ENCODE results near the gene LPA. TPM values are rescaled to one million over a fixed set of nuclear protein-coding genes. Genes with fewer than 3 reads are reported as not detected.
"Not testable (repeated sequence)": the region's sequence is repeated elsewhere in the genome, so short reads cannot be mapped to it uniquely, and the experiment has no call there.

The LPA gene
- polyA plus RNA-seq, 4 donors = 0.03 to 0.27 (median 0.10) TPM; not detected in 1

- DNase-seq; H3K27ac ChIP-seq (ENCODE audit: low read depth in 1 of 3, low read length in 2 of 3); H3K27me3 ChIP-seq (ENCODE audit: control insufficient read depth in 3 of 3, insufficient read depth in 3 of 3, low read length in 3 of 3); H3K4me3 ChIP-seq (ENCODE audit: low read depth in 1 of 3, low read length in 3 of 3); H3K4me1 ChIP-seq (ENCODE audit: control insufficient read depth in 3 of 3, insufficient read depth in 2 of 3, low read depth in 1 of 3, low read length in 2 of 3); H3K36me3 ChIP-seq (ENCODE audit: control insufficient read depth in 3 of 3, insufficient read depth in 2 of 3, low read depth in 1 of 3, low read length in 3 of 3); FAIRE-seq; H3K9me3 ChIP-seq (ENCODE audit: control insufficient read depth in 2 of 2, insufficient read depth in 1 of 2, low read depth in 1 of 2, low read length in 1 of 2): not testable (repeated sequence)
- 81 to 91% (median 88%) methylated on average over 5 of the region's 5 CpGs for WGBS, 3 donors
Measured at GRCh38 chr6:160676418-160676817, 12.3 kb upstream of the LPA start.

DNA sequence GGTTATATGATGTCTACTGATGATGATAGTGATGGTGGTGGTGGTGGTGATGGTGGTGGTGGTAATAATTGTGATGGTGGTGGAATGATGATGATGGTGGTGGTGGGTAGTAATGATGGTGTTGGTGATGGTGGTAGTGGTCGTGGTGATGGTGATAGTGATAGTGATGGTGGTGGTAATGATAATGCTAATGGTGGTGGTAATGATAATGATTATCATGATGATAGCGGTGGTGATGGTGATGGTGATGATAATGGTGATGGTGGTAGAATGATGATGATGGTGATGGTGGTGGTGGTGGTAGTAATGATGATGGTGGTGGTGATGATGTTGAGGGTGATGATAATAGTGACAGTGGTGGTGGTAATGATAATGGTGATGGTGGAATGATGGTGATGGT, 4.5 kb upstream of the LPA start:
- Histone ChIP-seq H3K4me1 (ENCODE audit: control insufficient read depth in 3 of 3, insufficient read depth in 2 of 3, low read depth in 1 of 3, low read length in 2 of 3) (no peaks in the 10 kb centered on the region), H3K4me3 (ENCODE audit: low read depth in 1 of 3, low read length in 3 of 3) (no peak overlapping the region), H3K9me3 (ENCODE audit: control insufficient read depth in 2 of 2, insufficient read depth in 1 of 2, low read depth in 1 of 2, low read length in 1 of 2) (no peaks in the 10 kb centered on the region), H3K27me3 (ENCODE audit: control insufficient read depth in 3 of 3, insufficient read depth in 3 of 3, low read length in 3 of 3) (no peaks in the 10 kb centered on the region), H3K27ac (ENCODE audit: low read depth in 1 of 3, low read length in 2 of 3) (no peak overlapping the region), H3K36me3 (ENCODE audit: control insufficient read depth in 3 of 3, insufficient read depth in 2 of 3, low read depth in 1 of 3, low read length in 3 of 3) (no peaks in the 10 kb centered on the region)
- no peak for DNase-seq
- WGBS, 3 donors = 63 to 78% (median 70%) methylated on average over 2 of the region's 2 CpGs
- FAIRE-seq = no peak

DNA sequence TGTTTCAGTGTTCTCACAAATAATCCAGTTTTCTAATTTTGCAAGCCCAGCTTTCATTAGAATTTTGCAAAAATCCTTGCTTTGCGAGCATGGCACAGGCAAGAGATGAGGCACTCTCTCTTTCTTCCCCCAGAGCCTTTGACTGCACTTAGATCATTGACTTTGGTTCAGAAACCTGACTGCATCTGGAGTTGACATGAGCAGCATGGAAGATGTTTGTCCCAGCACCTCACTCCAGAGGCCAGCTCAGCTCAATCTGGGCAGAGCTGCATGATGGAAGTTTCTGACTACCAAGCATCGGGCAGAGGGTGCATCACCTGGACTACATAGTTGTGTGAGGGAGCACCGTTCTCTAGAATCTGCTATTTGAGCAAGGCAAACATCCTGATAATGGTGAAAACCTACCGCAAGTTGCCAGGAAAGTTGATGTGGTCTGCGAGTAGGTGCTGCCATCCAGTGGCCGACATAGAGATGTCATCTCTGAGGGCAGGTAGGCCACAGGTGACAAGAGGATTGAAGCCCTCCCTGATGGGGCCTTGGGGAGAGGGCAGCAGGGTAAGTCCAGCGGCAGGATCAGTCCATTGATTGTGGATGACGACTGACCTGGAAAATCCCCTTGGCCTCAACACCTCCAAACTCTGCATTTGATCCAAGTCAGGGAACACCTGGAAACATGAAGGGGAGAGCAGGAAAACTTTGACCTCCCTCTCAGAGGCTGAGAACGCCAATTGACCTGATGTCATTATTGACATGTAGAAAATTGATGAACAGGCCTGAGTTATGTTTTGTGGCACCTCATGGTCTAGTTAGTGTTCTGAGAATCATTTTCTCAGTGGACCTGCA, 3.8 kb upstream of the LPA start:
- Histone ChIP-seq H3K27me3 (ENCODE audit: control insufficient read depth in 3 of 3, insufficient read depth in 3 of 3, low read length in 3 of 3) (no peaks in the 10 kb centered on the region), H3K4me1 (ENCODE audit: control insufficient read depth in 3 of 3, insufficient read depth in 2 of 3, low read depth in 1 of 3, low read length in 2 of 3) (no peaks in the 10 kb centered on the region), H3K27ac (ENCODE audit: low read depth in 1 of 3, low read length in 2 of 3) (no peak overlapping the region), H3K36me3 (ENCODE audit: control insufficient read depth in 3 of 3, insufficient read depth in 2 of 3, low read depth in 1 of 3, low read length in 3 of 3) (no peaks in the 10 kb centered on the region), H3K9me3 (ENCODE audit: control insufficient read depth in 2 of 2, insufficient read depth in 1 of 2, low read depth in 1 of 2, low read length in 1 of 2) (no peaks in the 10 kb centered on the region), H3K4me3 (ENCODE audit: low read depth in 1 of 3, low read length in 3 of 3) (no peak overlapping the region)
- peak; percentile 14 to 46 for DNase-seq
- FAIRE-seq = no peak
- WGBS, 3 donors = 20 to 24% (median 22%) methylated on average over 9 of the region's 9 CpGs

DNA sequence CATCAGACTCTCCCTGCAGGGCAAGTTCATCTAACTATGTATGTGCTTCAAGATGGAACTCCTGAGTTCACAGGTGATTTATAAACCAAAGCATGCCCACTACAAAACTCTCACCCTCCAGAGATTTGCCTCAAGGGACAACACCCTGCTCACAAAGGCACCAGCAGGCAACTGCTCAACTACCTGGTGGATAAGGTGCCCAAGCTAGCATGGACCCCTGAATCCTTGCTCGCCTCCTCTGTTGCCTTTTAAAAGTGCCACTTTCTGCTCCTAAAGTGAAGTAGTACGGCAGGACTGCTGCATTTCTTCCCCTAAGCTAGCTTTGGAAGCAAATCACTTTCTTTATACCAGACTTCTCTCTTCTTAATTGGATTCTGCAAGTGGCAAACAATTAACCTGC, 1.2 kb downstream of the LPA start:
- Histone ChIP-seq H3K4me3 (ENCODE audit: low read depth in 1 of 3, low read length in 3 of 3) (no peak overlapping the region), H3K9me3 (ENCODE audit: control insufficient read depth in 2 of 2, insufficient read depth in 1 of 2, low read depth in 1 of 2, low read length in 1 of 2) (peaks cover 0 to 3% of the 10 kb centered on the region in 2 donors)
- no peak for DNase-seq

GRCh38 chr6:160662429-160662828, 1.6 kb downstream of the LPA start:
- WGBS, 3 donors = 17 to 24% (median 21%) methylated on average over 3 of the region's 3 CpGs
- FAIRE-seq = no peak

More for the DNA sequence above, 1.2 kb downstream of the LPA start:
- Histone ChIP-seq H3K27me3 (ENCODE audit: control insufficient read depth in 3 of 3, insufficient read depth in 3 of 3, low read length in 3 of 3) (no peaks in the 10 kb centered on the region), H3K4me1 (ENCODE audit: control insufficient read depth in 3 of 3, insufficient read depth in 2 of 3, low read depth in 1 of 3, low read length in 2 of 3) (no peaks in the 10 kb centered on the region), H3K36me3 (ENCODE audit: control insufficient read depth in 3 of 3, insufficient read depth in 2 of 3, low read depth in 1 of 3, low read length in 3 of 3) (no peaks in the 10 kb centered on the region), H3K27ac (ENCODE audit: low read depth in 1 of 3, low read length in 2 of 3) (no peak overlapping the region)
- no peak for FAIRE-seq
- 72 to 79% (median 72%) methylated on average over 2 of the region's 2 CpGs for WGBS, 3 donors

DNA sequence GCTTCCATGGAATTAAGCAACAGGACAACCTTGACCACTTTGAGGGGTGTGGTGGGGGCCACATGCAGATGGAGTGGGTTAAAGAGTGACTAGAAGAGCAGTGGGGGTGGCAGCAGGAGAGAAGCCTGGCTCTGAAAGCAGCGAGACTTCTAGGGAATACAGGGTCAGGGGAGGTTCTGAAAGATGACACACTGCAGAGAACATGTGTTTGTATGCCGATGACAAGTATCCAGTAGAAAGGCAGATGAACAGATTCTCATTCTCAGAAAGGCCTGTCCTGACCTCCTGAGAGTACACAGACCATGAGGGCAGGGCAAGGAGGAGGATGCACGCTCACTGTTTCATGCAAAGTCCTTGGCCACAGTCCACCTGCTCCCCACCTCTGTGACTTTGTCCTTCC, 2.9 kb downstream of the LPA start:
- FAIRE-seq (no peak), DNase-seq (no peak)
- Histone ChIP-seq H3K4me1 (ENCODE audit: control insufficient read depth in 3 of 3, insufficient read depth in 2 of 3, low read depth in 1 of 3, low read length in 2 of 3) (no peaks in the 10 kb centered on the region), H3K27ac (ENCODE audit: low read depth in 1 of 3, low read length in 2 of 3) (no peak overlapping the region), H3K9me3 (ENCODE audit: control insufficient read depth in 2 of 2, insufficient read depth in 1 of 2, low read depth in 1 of 2, low read length in 1 of 2) (peaks cover 0 to 10% of the 10 kb centered on the region in 2 donors), H3K4me3 (ENCODE audit: low read depth in 1 of 3, low read length in 3 of 3) (no peak overlapping the region), H3K36me3 (ENCODE audit: control insufficient read depth in 3 of 3, insufficient read depth in 2 of 3, low read depth in 1 of 3, low read length in 3 of 3) (no peaks in the 10 kb centered on the region), H3K27me3 (ENCODE audit: control insufficient read depth in 3 of 3, insufficient read depth in 3 of 3, low read length in 3 of 3) (no peaks in the 10 kb centered on the region)
- 53 to 63% (median 55%) methylated on average over 3 of the region's 3 CpGs for WGBS, 3 donors

More at GRCh38 chr6:160662429-160662828, 1.6 kb downstream of the LPA start:
- H3K4me3 ChIP-seq (ENCODE audit: low read depth in 1 of 3, low read length in 3 of 3) = no peak overlapping the region
- no peaks in the 10 kb centered on the region for H3K4me1 ChIP-seq (ENCODE audit: control insufficient read depth in 3 of 3, insufficient read depth in 2 of 3, low read depth in 1 of 3, low read length in 2 of 3)
- H3K9me3 ChIP-seq (ENCODE audit: control insufficient read depth in 2 of 2, insufficient read depth in 1 of 2, low read depth in 1 of 2, low read length in 1 of 2) = peaks cover 0 to 6% of the 10 kb centered on the region in 2 donors
- H3K27ac ChIP-seq (ENCODE audit: low read depth in 1 of 3, low read length in 2 of 3) = no peak overlapping the region
- no peaks in the 10 kb centered on the region for H3K36me3 ChIP-seq (ENCODE audit: control insufficient read depth in 3 of 3, insufficient read depth in 2 of 3, low read depth in 1 of 3, low read length in 3 of 3)
- H3K27me3 ChIP-seq (ENCODE audit: control insufficient read depth in 3 of 3, insufficient read depth in 3 of 3, low read length in 3 of 3) = no peaks in the 10 kb centered on the region
- DNase-seq = no peak

DNA sequence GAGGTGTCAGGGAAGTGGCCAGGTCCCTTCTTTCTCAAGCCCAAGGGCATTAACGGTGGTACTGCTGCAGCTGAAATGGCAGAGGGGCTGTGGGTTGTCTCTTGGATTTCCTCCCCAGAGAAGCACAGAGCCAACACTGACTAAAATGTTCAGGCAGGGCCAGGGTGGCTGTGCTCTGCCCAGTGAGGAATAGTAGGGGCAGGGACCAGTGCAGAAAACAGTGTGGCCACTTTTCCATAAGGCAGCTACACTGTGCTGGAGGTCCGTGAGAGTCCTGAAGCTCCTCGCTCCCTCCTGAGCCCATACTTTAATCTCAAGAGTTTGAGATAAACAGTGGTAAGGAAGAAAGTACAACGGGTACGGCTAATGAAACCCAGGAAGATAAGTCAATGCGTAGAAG, 4.5 kb downstream of the LPA start:
- no peak for FAIRE-seq
- no peak for DNase-seq
- 77 to 88% (median 82%) methylated on average over 6 of the region's 6 CpGs for WGBS, 3 donors

GRCh38 chr6:160634706-160635105, 29.4 kb downstream of the LPA start:
- DNase-seq = peak in 1 of 2 donors; percentile 4
- 91 to 95% (median 92%) methylated on average over 9 to 10 of the region's 10 CpGs for WGBS, 3 donors

More for the DNA sequence above, 4.5 kb downstream of the LPA start:
- Histone ChIP-seq H3K27ac (ENCODE audit: low read depth in 1 of 3, low read length in 2 of 3) (no peak overlapping the region), H3K9me3 (ENCODE audit: control insufficient read depth in 2 of 2, insufficient read depth in 1 of 2, low read depth in 1 of 2, low read length in 1 of 2) (peaks cover 0 to 14% of the 10 kb centered on the region in 2 donors), H3K27me3 (ENCODE audit: control insufficient read depth in 3 of 3, insufficient read depth in 3 of 3, low read length in 3 of 3) (no peaks in the 10 kb centered on the region), H3K36me3 (ENCODE audit: control insufficient read depth in 3 of 3, insufficient read depth in 2 of 3, low read depth in 1 of 3, low read length in 3 of 3) (no peaks in the 10 kb centered on the region), H3K4me3 (ENCODE audit: low read depth in 1 of 3, low read length in 3 of 3) (no peak overlapping the region), H3K4me1 (ENCODE audit: control insufficient read depth in 3 of 3, insufficient read depth in 2 of 3, low read depth in 1 of 3, low read length in 2 of 3) (no peaks in the 10 kb centered on the region)

More at GRCh38 chr6:160634706-160635105, 29.4 kb downstream of the LPA start:
- no peaks in the 10 kb centered on the region for H3K27me3 ChIP-seq (ENCODE audit: control insufficient read depth in 3 of 3, insufficient read depth in 3 of 3, low read length in 3 of 3)
- H3K9me3 ChIP-seq (ENCODE audit: control insufficient read depth in 2 of 2, insufficient read depth in 1 of 2, low read depth in 1 of 2, low read length in 1 of 2) = peaks cover 0 to 5% of the 10 kb centered on the region in 2 donors
- H3K4me1 ChIP-seq (ENCODE audit: control insufficient read depth in 3 of 3, insufficient read depth in 2 of 3, low read depth in 1 of 3, low read length in 2 of 3) = no peaks in the 10 kb centered on the region
- H3K36me3 ChIP-seq (ENCODE audit: control insufficient read depth in 3 of 3, insufficient read depth in 2 of 3, low read depth in 1 of 3, low read length in 3 of 3) = no peaks in the 10 kb centered on the region
- H3K4me3 ChIP-seq (ENCODE audit: low read depth in 1 of 3, low read length in 3 of 3) = no peak overlapping the region
- no peak overlapping the region for H3K27ac ChIP-seq (ENCODE audit: low read depth in 1 of 3, low read length in 2 of 3)
- no peak for FAIRE-seq

Data from small intestine (tissue), 7 donors.